HG03457 (cell line): ENCODE data around the gene C1orf167.

Experiments
- ATAC-seq: cut with Tn5 transposase; IDR thresholded peaks from one replicate; pipeline ENCODE4 v1.9.1; 2021; ENCODE audit warnings: moderate number of reproducible peaks; ENCODE audit not compliant: unreplicated experiment

The C1orf167 gene

GRCh38 chr1:11764519-11764918 is 2.5 kb downstream of the C1orf167 start:
- no peak for ATAC-seq

DNA sequence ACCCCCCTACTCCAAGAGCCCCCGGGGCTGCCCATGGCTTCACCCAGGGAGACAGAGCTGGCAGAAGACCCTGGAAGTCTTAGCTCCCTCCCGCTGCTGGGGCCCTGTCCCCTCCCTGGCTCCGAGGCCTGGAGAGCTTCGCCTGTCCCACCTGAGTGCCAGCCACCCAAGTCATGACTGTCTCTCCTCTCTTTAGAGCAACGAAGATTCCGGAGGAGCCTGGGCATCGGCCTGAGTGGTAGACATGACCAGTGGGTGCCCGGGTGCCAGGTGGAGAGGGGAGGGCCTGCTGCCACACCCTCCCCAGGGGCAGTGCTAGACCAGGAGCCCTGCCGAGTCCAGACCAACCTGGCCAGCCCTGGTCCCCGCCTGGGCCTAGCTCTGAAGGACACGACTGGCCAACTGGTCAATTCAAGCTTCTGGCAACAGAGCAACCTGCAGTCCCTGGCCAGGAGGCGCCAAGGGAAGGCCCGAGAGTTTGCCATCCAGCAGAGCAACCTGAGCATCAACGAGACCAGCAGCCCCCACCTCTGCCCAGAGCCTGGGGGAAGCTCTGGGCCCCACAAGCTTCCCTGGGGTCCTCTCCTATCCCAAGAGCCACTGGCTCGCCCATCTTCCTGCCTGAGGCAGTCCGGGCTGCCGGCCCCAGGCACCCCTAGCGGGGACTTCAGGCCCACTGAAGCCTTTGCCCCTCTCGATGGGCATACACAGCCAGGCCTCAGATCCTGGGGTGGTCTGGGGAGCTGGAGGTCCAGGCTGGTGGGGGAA is 3.9 kb downstream of the C1orf167 start:
- ATAC-seq = no peak

GRCh38 chr1:11766429-11766776 is 4.4 kb downstream of the C1orf167 start:
- no peak for ATAC-seq

DNA sequence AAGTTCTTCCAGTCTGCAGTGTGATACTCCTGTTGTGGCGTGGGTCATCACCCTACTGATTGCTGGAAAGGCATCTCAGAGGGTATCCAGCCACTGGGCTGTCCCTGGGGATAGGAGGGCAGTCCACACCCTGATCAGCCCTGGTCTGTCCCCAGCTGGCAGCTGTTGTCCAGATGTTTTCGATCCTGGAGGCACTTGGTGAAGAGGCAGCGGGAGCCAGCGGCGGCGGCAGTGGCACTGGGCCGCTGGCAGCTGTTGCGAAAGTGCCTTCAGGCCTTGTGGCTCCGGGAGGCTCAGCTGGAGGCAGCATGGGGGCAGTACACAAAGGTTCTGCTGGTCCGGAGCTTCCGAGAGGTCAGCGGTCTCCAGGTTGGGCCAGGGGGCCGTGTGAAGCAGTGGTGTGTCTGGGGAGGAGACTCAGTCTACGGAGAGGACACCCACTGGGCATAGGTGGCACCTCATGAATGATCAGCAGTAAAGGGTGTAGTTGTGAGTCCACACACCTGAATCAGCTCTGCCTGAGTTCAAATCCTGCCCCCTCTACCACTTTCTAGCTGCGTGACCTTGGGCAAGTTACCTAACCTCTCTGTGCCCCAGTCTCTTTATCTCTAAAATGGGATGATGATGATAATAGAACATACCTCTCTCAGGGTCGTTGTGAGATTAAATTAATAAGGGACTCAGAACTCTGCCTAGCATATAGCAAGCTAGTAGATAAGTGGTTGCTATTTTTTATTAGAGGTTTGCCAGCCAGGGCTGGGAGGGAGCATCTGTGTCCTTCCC is 6.1 kb downstream of the C1orf167 start:
- ATAC-seq = no peak

DNA sequence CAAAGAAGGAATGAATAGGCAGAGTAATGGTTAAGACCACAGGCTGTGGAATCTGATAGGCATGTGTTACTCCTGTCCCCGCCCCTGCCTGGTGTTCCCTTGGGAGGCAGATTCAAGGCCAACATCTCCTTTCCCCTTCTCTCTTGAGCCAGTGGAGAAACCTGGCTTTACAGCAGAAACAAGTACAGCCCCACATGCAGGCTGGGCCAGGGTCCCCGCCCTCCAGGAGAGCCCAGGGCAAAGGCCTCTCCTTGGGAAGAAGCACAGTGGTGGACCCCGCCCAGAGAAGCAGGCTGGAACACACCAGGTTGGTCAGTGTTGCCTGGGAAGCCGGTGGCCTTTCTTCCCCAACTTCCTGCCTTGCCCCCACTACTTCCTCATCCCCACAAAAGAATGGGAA is 6.8 kb downstream of the C1orf167 start:
- no peak for ATAC-seq

GRCh38 chr1:11769274-11769673 is 7.3 kb downstream of the C1orf167 start:
- no peak for ATAC-seq

- no peak for ATAC-seq
These were observed 8.0 kb downstream of the C1orf167 start for GRCh38 chr1:11770011-11770410.

DNA sequence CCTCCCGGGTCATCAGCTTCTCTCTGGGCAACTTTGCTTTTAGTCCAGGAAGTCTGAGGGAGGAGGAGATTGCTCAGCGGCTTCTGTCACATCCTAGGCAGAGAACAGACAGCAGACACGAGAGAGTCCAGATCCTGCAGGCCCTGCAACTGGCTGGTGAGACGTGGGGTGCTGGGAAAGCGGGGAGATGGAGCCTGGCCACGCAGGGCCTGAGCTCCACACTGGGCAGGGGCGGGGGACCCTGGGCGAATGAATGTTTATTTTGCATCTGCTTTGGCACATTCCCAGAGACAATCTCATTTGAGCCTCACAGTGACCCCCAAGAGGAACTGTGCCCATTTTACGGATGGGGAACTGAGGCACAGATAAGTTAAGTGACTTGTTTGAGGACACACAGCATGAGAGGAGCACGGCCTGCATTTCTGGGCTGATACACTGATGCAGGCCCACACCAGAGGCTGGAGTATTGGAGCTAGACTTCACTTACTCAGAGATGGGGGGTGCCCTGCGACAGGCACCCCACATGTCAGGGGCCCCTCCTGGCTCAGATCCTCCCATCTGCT is 9.6 kb downstream of the C1orf167 start:
- ATAC-seq = no peak

GRCh38 chr1:11772458-11772857 is 10.5 kb downstream of the C1orf167 start:
- ATAC-seq = no peak

- ATAC-seq = no peak
These were observed 12.8 kb downstream of the C1orf167 start for GRCh38 chr1:11774753-11775152.

- ATAC-seq = no peak
These were observed 15.8 kb downstream of the C1orf167 start for GRCh38 chr1:11777658-11778322.

GRCh38 chr1:11778336-11778735 is 16.3 kb downstream of the C1orf167 start:
- ATAC-seq = no peak

GRCh38 chr1:11778844-11779623 is 17.0 kb downstream of the C1orf167 start:
- no peak for ATAC-seq

- no peak for ATAC-seq
These were observed 17.9 kb downstream of the C1orf167 start for GRCh38 chr1:11779715-11780379.

GRCh38 chr1:11780380-11781147 is 18.6 kb downstream of the C1orf167 start:
- no peak for ATAC-seq

DNA sequence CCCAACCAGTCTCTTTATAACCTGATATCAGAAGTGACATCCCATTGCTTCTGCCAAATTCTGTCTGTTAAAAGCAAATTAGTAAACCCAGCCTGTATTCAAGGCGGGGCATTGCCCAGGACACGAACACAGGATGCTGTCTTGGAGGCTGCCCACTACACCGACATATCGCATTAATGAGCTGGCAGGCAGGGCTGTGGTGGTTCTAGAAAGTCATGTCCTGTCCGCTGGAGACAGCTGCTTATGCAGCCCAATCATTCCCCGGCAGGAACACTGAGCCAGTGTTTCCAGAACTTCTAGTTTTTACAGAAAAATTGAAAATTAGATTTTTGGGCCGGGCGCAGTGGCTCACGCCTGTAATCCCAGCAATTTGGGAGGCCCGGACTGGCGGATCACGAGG is 19.3 kb downstream of the C1orf167 start:
- no peak for ATAC-seq

DNA sequence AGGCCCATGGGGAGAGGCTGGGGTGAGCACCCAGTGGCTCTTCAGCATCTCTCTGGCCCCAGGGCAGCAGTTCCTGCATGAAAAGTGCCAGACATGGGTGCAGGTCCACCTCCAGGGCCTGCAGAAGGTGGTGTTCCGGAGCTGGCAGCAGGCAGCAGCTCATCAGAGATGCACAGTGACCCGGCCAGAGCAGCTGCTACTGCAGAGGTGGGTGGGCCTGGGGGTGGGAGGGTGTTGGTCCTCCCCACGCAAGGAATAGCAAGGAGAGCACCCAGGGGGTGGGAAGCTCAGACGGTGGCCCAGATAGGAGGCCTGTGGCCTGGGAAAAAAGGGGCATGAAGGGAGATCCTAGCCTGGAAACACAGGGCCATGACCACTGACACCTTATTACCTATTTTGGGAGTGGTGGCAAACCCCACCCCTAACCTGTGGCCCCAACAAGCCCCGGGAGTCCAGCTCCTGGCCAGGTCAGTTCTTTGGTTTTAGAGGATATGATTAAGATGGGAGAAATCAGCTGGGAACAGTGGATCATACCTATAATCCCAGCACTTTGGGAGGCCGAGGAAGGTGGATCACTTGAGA is 20.2 kb downstream of the C1orf167 start:
- ATAC-seq = no peak

DNA sequence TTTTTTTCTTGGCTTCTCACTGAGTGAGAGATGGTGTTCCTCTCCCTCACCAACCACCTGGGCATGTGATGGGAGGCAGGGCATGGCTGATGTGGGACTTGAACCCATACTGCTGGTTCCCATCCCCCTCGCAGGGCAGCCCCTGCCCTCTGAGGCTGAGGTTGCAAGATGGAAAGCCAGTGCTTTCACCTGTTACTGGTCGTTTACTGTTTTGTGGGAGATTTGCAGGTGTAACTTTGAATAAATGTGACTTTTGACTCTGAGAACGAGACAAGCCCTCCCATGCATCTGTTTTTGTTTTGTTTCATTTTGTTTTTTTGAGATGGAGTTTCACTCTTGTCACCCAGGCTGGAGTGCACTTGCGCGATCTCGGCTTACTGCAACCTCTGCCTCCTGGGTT is 21.6 kb downstream of the C1orf167 start:
- ATAC-seq = no peak
